GM12878 (cell line): ENCODE measurements around the gene RNF169. TPM values are rescaled to one million over a fixed set of nuclear protein-coding genes. Genes with fewer than 3 reads are reported as not detected.

Experiments
- ATAC-seq: fragments of 200-7000 bp; cut with Tn5 transposase; 3 replicates; pipeline ENCODE4 v1.9.1; 2020; ENCODE audit warnings: mild to moderate bottlenecking, moderate library complexity
- BruUV-seq: library from RNA; stranded (reverse); fragments of 400-500 nt; replicated peaks from 2 replicates; lab custom pipeline; 2021; lab: Mats Ljungman, UMichigan
- CTCF ChIA-PET: fragments of 300-600 bp; sonication (Branson Sonifier 250); formaldehyde crosslinking; extraction: SDS; loops from one replicate; lab custom pipeline; 2021; ENCODE audit warnings: inconsistent platforms; lab: Yijun Ruan, JAX
- POLR2A ChIA-PET: fragments of 350-600 bp; formaldehyde crosslinking; extraction: SDS; loops from one replicate; lab custom pipeline; 2021; ENCODE audit warnings: inconsistent platforms; lab: Charles Lee
- RAD21 ChIA-PET: fragments of 300-600 bp; sonication (Branson Sonifier 250); formaldehyde crosslinking; loops from one replicate; lab custom pipeline; 2023; ENCODE audit warnings: antibody characterized with exemption; ENCODE audit not compliant: unreplicated experiment; lab: Charles Lee
- SMC1A ChIA-PET: fragments of 300-600 bp; sonication (Branson Sonifier 250); formaldehyde crosslinking; loops from one replicate; lab custom pipeline; 2023; ENCODE audit not compliant: unreplicated experiment, uncharacterized antibody; lab: Charles Lee
- DNase-seq: peaks from one replicate; pipeline ENCODE4 v3.0.0-alpha.2; 2011; ENCODE audit warnings: low read depth, low spot score
- FAIRE-seq: peaks from 3 replicates; lab custom pipeline; 2011; peaks lifted over from hg19 to GRCh38; lab: Jason Lieb, UNC
- H2AFZ ChIP-seq: 2 replicates; pipeline ENCODE4 v1.6.0; 2011; ENCODE audit warnings: low read depth, low read length, control low read depth; ENCODE audit not compliant: control insufficient read depth
- H3K27ac ChIP-seq: 2 replicates; pipeline ENCODE4 v1.5.1; 2011; ENCODE audit warnings: control low read depth; ENCODE audit not compliant: control insufficient read depth, insufficient read depth
- H3K27me3 ChIP-seq, 2 experiments: replicated peaks in 1 of 2; 2 replicates each; pipeline versions ENCODE4 v1.6.0 to v1.6.1; 2011; ENCODE audit warnings: low read length in 1 of 2; ENCODE audit not compliant: control insufficient read depth in 2 of 2, insufficient read depth in 2 of 2
- H3K36me3 ChIP-seq, 2 experiments: 2 replicates each; pipeline ENCODE4 v1.5.1; 2011; ENCODE audit warnings: low read length in 1 of 2; ENCODE audit not compliant: control insufficient read depth in 2 of 2, insufficient read depth in 2 of 2
- H3K4me1 ChIP-seq: 2 replicates; pipeline ENCODE4 v1.6.1; 2011; ENCODE audit warnings: mild to moderate bottlenecking, low read length, moderate library complexity, mixed read lengths; ENCODE audit not compliant: control insufficient read depth, insufficient read depth
- H3K4me2 ChIP-seq: 2 replicates; pipeline ENCODE4 v1.6.0; 2011; ENCODE audit warnings: control low read depth; ENCODE audit not compliant: control insufficient read depth, insufficient read depth
- H3K4me3 ChIP-seq: fragments of 200-600 bp; sonication (generic); 2 replicates; pipeline ENCODE4 v1.5.1; 2016
- H3K79me2 ChIP-seq: 2 replicates; pipeline ENCODE4 v1.6.0; 2011; ENCODE audit warnings: low read length; ENCODE audit not compliant: control insufficient read depth, insufficient read depth
- H3K9ac ChIP-seq: 2 replicates; pipeline ENCODE4 v1.8.0; 2011; ENCODE audit warnings: low read length, control low read depth, mixed read lengths; ENCODE audit not compliant: control insufficient read depth, insufficient read depth
- H3K9me3 ChIP-seq: replicated peaks from 3 replicates; pipeline ENCODE4 v1.5.1; 2011; ENCODE audit warnings: mild to moderate bottlenecking, low read length; ENCODE audit not compliant: control insufficient read depth, insufficient read depth
- H4K20me1 ChIP-seq: 2 replicates; pipeline ENCODE4 v1.6.0; 2011; ENCODE audit not compliant: control insufficient read depth, insufficient read depth
- CEBPZ ChIP-seq: fragments of 150-350 bp; IDR thresholded peaks from 2 replicates; pipeline ENCODE4 v1.6.1; 2016; ENCODE audit warnings: low read depth, low read length
- CHD2 ChIP-seq: IDR thresholded peaks from 2 replicates; pipeline ENCODE4 v1.6.1; 2011; ENCODE audit warnings: low read depth, low read length, improper control_type of control experiment, borderline replicate concordance
- FOXM1 ChIP-seq: IDR thresholded peaks from 2 replicates; pipeline ENCODE4 v1.6.1; 2012; ENCODE audit warnings: low read depth, mild to moderate bottlenecking, inconsistent platforms, low read length, moderate library complexity
- HSF1 ChIP-seq: fragments of 150-350 bp; IDR thresholded peaks from 2 replicates; pipeline ENCODE4 v1.6.1; 2014; ENCODE audit warnings: mild to moderate bottlenecking, low read depth, low read length
- JUND ChIP-seq: IDR thresholded peaks from 2 replicates; pipeline ENCODE4 v1.6.1; 2012; ENCODE audit warnings: low read depth, mild to moderate bottlenecking, low read length, improper control_type of control experiment, moderate library complexity
- MAX ChIP-seq: IDR thresholded peaks from 2 replicates; pipeline ENCODE4 v1.6.1; 2012; ENCODE audit warnings: low read depth, low read length, improper control_type of control experiment
- MTA2 ChIP-seq: fragments of 450-650 bp; IDR thresholded peaks from 2 replicates; pipeline ENCODE4 v1.6.1; 2016; ENCODE audit warnings: low read depth, mild to moderate bottlenecking, moderate library complexity
- POLR2A ChIP-seq: IDR thresholded peaks from 2 replicates; pipeline ENCODE4 v1.6.1; 2011; ENCODE audit warnings: low read depth, mild to moderate bottlenecking, low read length
- RAD51 ChIP-seq: fragments of 450-650 bp; IDR thresholded peaks from 2 replicates; pipeline ENCODE4 v1.6.1; 2016; ENCODE audit warnings: moderate library complexity, mild to moderate bottlenecking, inconsistent platforms
- RUNX3 ChIP-seq: IDR thresholded peaks from 2 replicates; pipeline ENCODE4 v1.6.1; 2012; ENCODE audit warnings: low read length, inconsistent platforms
- SP1 ChIP-seq: IDR thresholded peaks from one replicate; pipeline ENCODE4 v1.6.1; 2011; ENCODE audit warnings: low read depth, low read length
- SREBF1 ChIP-seq: IDR thresholded peaks from 2 replicates; pipeline ENCODE4 v1.6.1; 2012; ENCODE audit warnings: mild to moderate bottlenecking, low read length
- ZNF207 ChIP-seq: fragments of 450-650 bp; IDR thresholded peaks from 2 replicates; pipeline ENCODE4 v1.6.1; 2014; ENCODE audit warnings: antibody characterized with exemption, mild to moderate bottlenecking, borderline replicate concordance
- WGBS: methylation state at CpG from one replicate; pipeline ENCODE4 v1.1.6; 2016; ENCODE audit warnings: low lambda C conversion rate; ENCODE audit not compliant: insufficient replicate concordance, insufficient coverage; ENCODE audit errors: missing lambda C conversion rate; 5-methylcytosine and 5-hydroxymethylcytosine counted together
- in situ Hi-C: fragments of 300-500 bp; cut with MboI; formaldehyde crosslinking; loops from 9 replicates; pipeline ENCODE4 v1.14.3; 2018; ENCODE audit warnings: mixed read lengths
- intact Hi-C: fragments of 100-400 bp; cut with micrococcal nuclease; formaldehyde crosslinking; loops from one replicate; pipeline ENCODE4 v1.14.2; 2022; ENCODE audit not compliant: unreplicated experiment
- polyA plus RNA-seq, 11 experiments: library from polyadenylated mRNA; depleted of rRNA in 4 of 11; unstranded in 6 of 11; stranded (reverse) in 5 of 11; fragments of >200 nt; fragmentation: Nextera tagmentation in 4 of 11; fragmentation: Illumina TruSeq in 1 of 11; extraction: Ambion mirVana in 4 of 11; extraction: Trizol in 1 of 11; gene quantifications; 1 replicate in 1 of 11; 2 replicates in 10 of 11; pipeline versions ENCODE4 v1.2.1 to v1.2.3, GENCODE V29; 2011 to 2016; ENCODE audit warnings: inconsistent platforms in 2 of 11, missing spikeins in 2 of 11, low read depth in 1 of 11
- total RNA-seq, 4 experiments: library from RNA; depleted of rRNA in 3 of 4; stranded (reverse); fragments of >200 nt in 3 of 4; fragmentation: Illumina TruSeq in 1 of 4; extraction: Trizol in 1 of 4; gene quantifications; 2 replicates each; pipeline versions ENCODE4 v1.2.1 to v1.2.3, GENCODE V29; 2013 to 2021
- TF ChIP-seq, protein P1 (sequence below): fragments of 450-650 bp; formaldehyde crosslinking; IDR thresholded peaks from 2 replicates; pipeline ENCODE4 v1.4.0; 2022; ENCODE audit warnings: mild to moderate bottlenecking, moderate library complexity

Gene RNF169
- total and polyA plus RNA-seq, 10 of the 15 experiments (the other 5 are each of a cell fraction or from before 2014, with no cell fraction given) = 0.32 to 13.2 (median 6.4) TPM

DNA sequence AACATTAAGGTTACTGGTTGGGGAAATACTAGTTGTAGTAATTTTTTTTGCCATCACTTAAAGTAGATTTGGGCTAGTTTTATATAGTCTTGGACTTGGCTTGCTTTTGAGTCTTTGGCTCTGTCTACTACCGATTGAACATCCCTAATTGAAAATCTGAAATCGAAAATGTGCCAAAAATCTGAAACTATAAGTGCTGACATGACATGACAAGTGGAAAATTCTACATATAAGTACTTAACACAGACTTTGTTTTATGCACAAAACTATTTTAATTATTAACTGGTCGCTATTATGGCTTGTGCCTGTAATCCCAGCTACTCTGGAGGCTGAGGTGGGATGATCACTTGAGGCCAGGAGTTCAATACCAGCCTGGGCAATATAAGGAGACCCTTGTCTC lies 22.5 kb downstream of the RNF169 start:
- FAIRE-seq (no peak), ATAC-seq (no peak), DNase-seq (no peak)
- ChIA-PET POLR2A (no interaction called here), SMC1A (interaction anchor here (2.9 kb wide), 1 partner anchor 11 kb away, joined by 18 read pairs; no protein-coding TSS in a partner anchor), RAD21 (no interaction called here), CTCF (interaction anchor here (0.8 to 1.5 kb wide), 2 partner anchors 10 to 69 kb away, joined by 3 to 4 read pairs; no protein-coding TSS in a partner anchor)
- Histone ChIP-seq H3K9ac (no peak overlapping the region), H2AFZ (no peak overlapping the region), H3K79me2 (peaks cover 24% of the 10 kb centered on the region), H3K4me3 (no peak overlapping the region), H3K4me2 (peak overlapping the region; percentile 15; the same call in 1 of the 2 replicates), H3K9me3 (no peaks in the 10 kb centered on the region), H4K20me1 (no peaks in the 10 kb centered on the region), H3K27me3 (no peaks in the 10 kb centered on the region), H3K27ac (no peak overlapping the region), H3K4me1 (peaks cover 39% of the 10 kb centered on the region), H3K36me3 (no peaks in the 10 kb centered on the region)
- intact Hi-C loops = no loop called here
- 92% methylated on average over 3 of the region's 3 CpGs for WGBS
- no peak for TF ChIP-seq CEBPZ
- no peak for TF ChIP-seq HSF1
- TF ChIP-seq JUND = no peak
- no peak for TF ChIP-seq SREBF1
- no peak for TF ChIP-seq MAX
- no peak for TF ChIP-seq SP1
- TF ChIP-seq, protein P1, sequence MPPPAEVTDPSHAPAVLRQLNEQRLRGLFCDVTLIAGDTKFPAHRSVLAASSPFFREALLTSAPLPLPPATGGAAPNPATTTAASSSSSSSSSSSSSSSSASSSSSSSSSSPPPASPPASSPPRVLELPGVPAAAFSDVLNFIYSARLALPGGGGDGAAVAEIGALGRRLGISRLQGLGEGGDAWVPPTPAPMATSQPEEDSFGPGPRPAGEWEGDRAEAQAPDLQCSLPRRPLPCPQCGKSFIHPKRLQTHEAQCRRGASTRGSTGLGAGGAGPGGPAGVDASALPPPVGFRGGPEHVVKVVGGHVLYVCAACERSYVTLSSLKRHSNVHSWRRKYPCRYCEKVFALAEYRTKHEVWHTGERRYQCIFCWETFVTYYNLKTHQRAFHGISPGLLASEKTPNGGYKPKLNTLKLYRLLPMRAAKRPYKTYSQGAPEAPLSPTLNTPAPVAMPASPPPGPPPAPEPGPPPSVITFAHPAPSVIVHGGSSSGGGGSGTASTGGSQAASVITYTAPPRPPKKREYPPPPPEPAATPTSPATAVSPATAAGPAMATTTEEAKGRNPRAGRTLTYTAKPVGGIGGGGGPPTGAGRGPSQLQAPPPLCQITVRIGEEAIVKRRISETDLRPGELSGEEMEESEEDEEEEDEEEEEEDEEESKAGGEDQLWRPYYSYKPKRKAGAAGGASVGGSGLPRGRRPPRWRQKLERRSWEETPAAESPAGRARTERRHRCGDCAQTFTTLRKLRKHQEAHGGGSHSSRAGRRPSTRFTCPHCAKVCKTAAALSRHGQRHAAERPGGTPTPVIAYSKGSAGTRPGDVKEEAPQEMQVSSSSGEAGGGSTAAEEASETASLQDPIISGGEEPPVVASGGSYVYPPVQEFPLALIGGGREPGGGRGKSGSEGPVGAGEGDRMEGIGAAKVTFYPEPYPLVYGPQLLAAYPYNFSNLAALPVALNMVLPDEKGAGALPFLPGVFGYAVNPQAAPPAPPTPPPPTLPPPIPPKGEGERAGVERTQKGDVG (CRISPR knock-in tag) = no peak
- no peak for TF ChIP-seq ZNF207
- no peak for TF ChIP-seq POLR2A
- no peak for TF ChIP-seq MTA2
- TF ChIP-seq FOXM1 = no peak
- no peak for TF ChIP-seq RUNX3
- TF ChIP-seq CHD2 = no peak
- TF ChIP-seq RAD51 = no peak
- in situ Hi-C loops = no loop called here
- BruUV-seq = no TSS peak
